Panc1 (cell line): Measurements from ENCODE around the gene PSG5.
"Not testable (repeated sequence)": the region's sequence is repeated elsewhere in the genome, so short reads cannot be mapped to it uniquely, and the experiment has no call there.

Experiments
- POLR2AphosphoS5 ChIP-seq: IDR thresholded peaks from 2 replicates; pipeline ENCODE4 v1.6.1; 2012; ENCODE audit warnings: mild to moderate bottlenecking, low read depth, low read length, moderate library complexity
- TF ChIP-seq, protein P1 (sequence below): fragments of 450-650 bp; IDR thresholded peaks from 2 replicates; pipeline ENCODE4 v1.5.1; 2017; ENCODE audit warnings: mild to moderate bottlenecking

DNA sequence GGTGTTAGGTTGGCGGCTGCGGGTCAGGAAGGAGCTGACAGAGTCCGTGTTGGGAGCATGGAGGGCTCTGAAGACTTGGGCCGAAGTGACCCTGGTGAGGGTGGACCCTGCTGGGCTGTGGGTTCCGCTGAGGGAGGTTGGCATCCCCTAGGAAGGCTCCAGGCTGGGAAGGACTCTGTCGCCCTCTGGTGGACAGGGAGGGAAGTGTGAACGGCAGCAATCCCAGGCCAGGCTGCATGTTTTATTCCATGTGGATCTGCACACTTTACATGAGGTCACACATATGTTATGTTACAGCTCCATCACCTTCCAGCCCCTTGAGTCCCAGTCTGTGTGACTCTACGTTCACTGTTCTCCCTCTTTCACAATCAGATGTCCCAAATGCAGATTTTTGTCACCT lies 20.8 kb upstream of the PSG5 start:
- TF ChIP-seq, protein P1, sequence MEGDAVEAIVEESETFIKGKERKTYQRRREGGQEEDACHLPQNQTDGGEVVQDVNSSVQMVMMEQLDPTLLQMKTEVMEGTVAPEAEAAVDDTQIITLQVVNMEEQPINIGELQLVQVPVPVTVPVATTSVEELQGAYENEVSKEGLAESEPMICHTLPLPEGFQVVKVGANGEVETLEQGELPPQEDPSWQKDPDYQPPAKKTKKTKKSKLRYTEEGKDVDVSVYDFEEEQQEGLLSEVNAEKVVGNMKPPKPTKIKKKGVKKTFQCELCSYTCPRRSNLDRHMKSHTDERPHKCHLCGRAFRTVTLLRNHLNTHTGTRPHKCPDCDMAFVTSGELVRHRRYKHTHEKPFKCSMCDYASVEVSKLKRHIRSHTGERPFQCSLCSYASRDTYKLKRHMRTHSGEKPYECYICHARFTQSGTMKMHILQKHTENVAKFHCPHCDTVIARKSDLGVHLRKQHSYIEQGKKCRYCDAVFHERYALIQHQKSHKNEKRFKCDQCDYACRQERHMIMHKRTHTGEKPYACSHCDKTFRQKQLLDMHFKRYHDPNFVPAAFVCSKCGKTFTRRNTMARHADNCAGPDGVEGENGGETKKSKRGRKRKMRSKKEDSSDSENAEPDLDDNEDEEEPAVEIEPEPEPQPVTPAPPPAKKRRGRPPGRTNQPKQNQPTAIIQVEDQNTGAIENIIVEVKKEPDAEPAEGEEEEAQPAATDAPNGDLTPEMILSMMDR: not testable (repeated sequence)
- not testable (repeated sequence) for TF ChIP-seq POLR2AphosphoS5
